Cortex of kidney (tissue), 1 donor: ENCODE measurements around the gene HEATR5B.
"Not testable (repeated sequence)": the region's sequence is repeated elsewhere in the genome, so short reads cannot be mapped to it uniquely, and the experiment has no call there.

ENCODE experiments used
- DNase-seq: peaks from one replicate; lab custom pipeline; 2025; lab: John Stamatoyannopoulos, UW

HEATR5B gene

GRCh38 chr2:36941867-36942266 lies 142.3 kb downstream of the HEATR5B start:
- DNase-seq = no peak

GRCh38 chr2:36936526-36936925 lies 147.6 kb downstream of the HEATR5B start:
- DNase-seq = not testable (repeated sequence)

GRCh38 chr2:36931688-36932087 lies 152.5 kb downstream of the HEATR5B start:
- not testable (repeated sequence) for DNase-seq
